Stomach (tissue), 9 donors: Measurements from ENCODE around the gene EFCAB9. TPM values are rescaled to one million over a fixed set of nuclear protein-coding genes. Genes with fewer than 3 reads are reported as not detected.

Experiments
- DNase-seq, 2 donors: peaks; one replicate each; pipeline versions ENCODE4 v3.0.0 to v3.0.0-alpha.2; 2013 to 2019
- H3K27ac ChIP-seq, 5 donors: fragments of 200-600 bp in 4 of 5; sonication (generic) in 4 of 5; one replicate each; pipeline ENCODE4 v1.5.1; 2013 to 2019; ENCODE audit warnings: mild to moderate bottlenecking in 1 of 5, moderate library complexity in 1 of 5
- H3K27me3 ChIP-seq, 3 donors: fragments of 200-600 bp; sonication (generic); one replicate each; pipeline ENCODE4 v1.5.1; 2017 to 2019; ENCODE audit warnings: mixed run types in 1 of 3
- H3K36me3 ChIP-seq, 4 donors: fragments of 200-600 bp; sonication (generic); 1 replicate in 3 of 4; 2 replicates in 1 of 4; pipeline ENCODE4 v1.5.1; 2016 to 2019
- H3K4me1 ChIP-seq, 4 donors: fragments of 200-600 bp; sonication (generic); one replicate each; pipeline ENCODE4 v1.5.1; 2016 to 2019
- H3K4me3 ChIP-seq, 4 donors: fragments of 200-600 bp; sonication (generic) in 3 of 4; one replicate each; pipeline ENCODE4 v1.5.1; 2016 to 2019; ENCODE audit warnings: mild to moderate bottlenecking in 1 of 4
- H3K9me3 ChIP-seq, 4 donors: fragments of 200-600 bp; sonication (generic); one replicate each; pipeline ENCODE4 v1.5.1; 2016 to 2019
- CTCF ChIP-seq, 7 experiments: fragments of 450-650 bp in 4 of 7; fragments of 200-600 bp in 3 of 7; sonication (generic) in 3 of 7; IDR thresholded peaks; one replicate each; pipeline ENCODE4 v1.5.1; 2016 to 2019; ENCODE audit warnings: antibody characterized with exemption in 7 of 7, control low read depth in 2 of 7, mild to moderate bottlenecking in 1 of 7
- EP300 ChIP-seq: sonication (generic); formaldehyde crosslinking; IDR thresholded peaks from one replicate; pipeline ENCODE4 v1.6.1; 2017; ENCODE audit warnings: antibody characterized with exemption
- POLR2A ChIP-seq, 4 donors: fragments of 450-650 bp; IDR thresholded peaks; one replicate each; pipeline ENCODE4 v1.6.1; 2016; ENCODE audit warnings: antibody characterized with exemption in 4 of 4, control low read depth in 2 of 4, mild to moderate bottlenecking in 1 of 4, moderate library complexity in 1 of 4
- POLR2AphosphoS5 ChIP-seq, 3 donors: sonication (generic); formaldehyde crosslinking; IDR thresholded peaks; one replicate each; pipeline ENCODE4 v1.6.1; 2016; ENCODE audit warnings: antibody characterized with exemption in 3 of 3
- WGBS, 5 donors: extraction: QIAGEN DNeasy Blood & Tissue Kit in 3 of 5; methylation state at CpG; one replicate each; pipeline versions ENCODE4 v1.1.5 to v1.1.7; 2013 to 2018; 5-methylcytosine and 5-hydroxymethylcytosine counted together
- intact Hi-C: fragments of 100-400 bp; cut with DNase I; formaldehyde crosslinking; loops from one replicate; pipeline ENCODE4 v1.15.1; 2023; ENCODE audit warnings: low total_unique reads
- polyA plus RNA-seq, 3 donors: library from polyadenylated mRNA; stranded (reverse); fragments of 200-250 nt; gene quantifications; one replicate each; pipeline ENCODE4 v1.2.3, GENCODE V29; 2013
- total RNA-seq, 5 donors: library from RNA; depleted of rRNA; stranded (reverse); fragments of >200 nt; gene quantifications; one replicate each; pipeline versions ENCODE4 v1.1.0 to v1.2.3, GENCODE V29; 2014 to 2016
- donor health status: healthy with polysubstance abuse.
- donor health status: Bipolar disorder and iron deficiency.
- donor health status: healthy.

The EFCAB9 gene
- total and polyA plus RNA-seq, 8 donors: not detected

GRCh38 chr5:172156541-172156994 is 37.4 kb upstream of the EFCAB9 start:
- WGBS, 5 donors: 53 to 73% (median 59%) methylated on average over 13 of the region's 13 CpGs
- peak; percentile 47 to 68 for DNase-seq
- H3K27me3 ChIP-seq: no peaks in the 10 kb centered on the region

GRCh38 chr5:172159016-172159415 is 35.0 kb upstream of the EFCAB9 start:
- H3K27ac ChIP-seq: no peak overlapping the region
- H3K4me1 ChIP-seq: peaks cover 4 to 44% (median 14%) of the 10 kb centered on the region in 4 donors
- H3K27me3 ChIP-seq: no peaks in the 10 kb centered on the region
- H3K9me3 ChIP-seq: no peaks in the 10 kb centered on the region
- no peak for TF ChIP-seq EP300
- no peak for TF ChIP-seq POLR2A (IDR thresholded peaks at IDR 0.05)
- no peak for TF ChIP-seq CTCF (IDR thresholded peaks at IDR 0.05)
- no peak for TF ChIP-seq POLR2AphosphoS5 (IDR thresholded peaks at IDR 0.05)
- 89 to 94% (median 94%) methylated on average over 8 of the region's 8 CpGs for WGBS, 5 donors
- peaks cover 0 to 26% (median 23%) of the 10 kb centered on the region in 4 donors for H3K36me3 ChIP-seq
- intact Hi-C loops: no loop called here
- DNase-seq: no peak
- no peak overlapping the region for H3K4me3 ChIP-seq

More at GRCh38 chr5:172156541-172156994, 37.4 kb upstream of the EFCAB9 start:
- peaks cover 0 to 36% (median 26%) of the 10 kb centered on the region in 4 donors for H3K36me3 ChIP-seq
- H3K27ac ChIP-seq: no peak overlapping the region
- H3K4me1 ChIP-seq: peaks cover 0 to 36% (median 1%) of the 10 kb centered on the region in 4 donors
- intact Hi-C loops: no loop called here
- TF ChIP-seq POLR2A (IDR thresholded peaks at IDR 0.05) (no peak), CTCF (IDR thresholded peaks at IDR 0.05) (no peak), POLR2AphosphoS5 (IDR thresholded peaks at IDR 0.05) (no peak), EP300 (no peak)
- H3K4me3 ChIP-seq: no peak overlapping the region
- H3K9me3 ChIP-seq: no peaks in the 10 kb centered on the region

GRCh38 chr5:172160506-172160905 is 33.5 kb upstream of the EFCAB9 start:
- 80 to 89% (median 87%) methylated on average over 9 of the region's 9 CpGs for WGBS, 5 donors
- H3K36me3 ChIP-seq: peaks cover 0 to 12% (median 11%) of the 10 kb centered on the region in 4 donors
- DNase-seq: no peak
- H3K27me3 ChIP-seq: no peaks in the 10 kb centered on the region
- no peak overlapping the region for H3K27ac ChIP-seq
- intact Hi-C loops: no loop called here
- H3K4me1 ChIP-seq: peaks cover 11 to 58% (median 26%) of the 10 kb centered on the region in 4 donors
- TF ChIP-seq POLR2AphosphoS5 (IDR thresholded peaks at IDR 0.05) (no peak), EP300 (no peak), POLR2A (IDR thresholded peaks at IDR 0.05) (no peak), CTCF (IDR thresholded peaks at IDR 0.05) (no peak)
- H3K4me3 ChIP-seq: no peak overlapping the region
- no peaks in the 10 kb centered on the region for H3K9me3 ChIP-seq

GRCh38 chr5:172162323-172162986 is 31.5 kb upstream of the EFCAB9 start:
- intact Hi-C loops: no loop called here

More at GRCh38 chr5:172162323-172162986, 31.5 kb upstream of the EFCAB9 start:
- no peak for DNase-seq
- H3K4me3 ChIP-seq: no peak overlapping the region
- no peak for TF ChIP-seq POLR2AphosphoS5 (IDR thresholded peaks at IDR 0.05)
- no peak for TF ChIP-seq EP300
- TF ChIP-seq CTCF (IDR thresholded peaks at IDR 0.05): no peak
- no peak for TF ChIP-seq POLR2A (IDR thresholded peaks at IDR 0.05)
- H3K4me1 ChIP-seq: peaks cover 11 to 48% (median 32%) of the 10 kb centered on the region in 4 donors
- no peak overlapping the region for H3K27ac ChIP-seq
- no peaks in the 10 kb centered on the region for H3K27me3 ChIP-seq
- H3K36me3 ChIP-seq: peaks cover 0 to 4% (median 0%) of the 10 kb centered on the region in 4 donors
- H3K9me3 ChIP-seq: no peaks in the 10 kb centered on the region
- 72 to 89% (median 81%) methylated on average over 5 of the region's 5 CpGs for whole genome bisulfite sequencing, 5 donors
